ENCODE measurements around the gene PROSER3. TPM values are rescaled to one million over a fixed set of nuclear protein-coding genes. Genes with fewer than 3 reads are reported as not detected.

Gene PROSER3
- total and polyA plus RNA-seq, 9 of the 15 experiments (the other 6 are each of a cell fraction or from before 2014, with no cell fraction given) = 1.0 to 39.5 (median 5.1) TPM

- TF ChIP-seq, protein P1, sequence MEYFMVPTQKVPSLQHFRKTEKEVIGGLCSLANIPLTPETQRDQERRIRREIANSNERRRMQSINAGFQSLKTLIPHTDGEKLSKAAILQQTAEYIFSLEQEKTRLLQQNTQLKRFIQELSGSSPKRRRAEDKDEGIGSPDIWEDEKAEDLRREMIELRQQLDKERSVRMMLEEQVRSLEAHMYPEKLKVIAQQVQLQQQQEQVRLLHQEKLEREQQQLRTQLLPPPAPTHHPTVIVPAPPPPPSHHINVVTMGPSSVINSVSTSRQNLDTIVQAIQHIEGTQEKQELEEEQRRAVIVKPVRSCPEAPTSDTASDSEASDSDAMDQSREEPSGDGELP (CRISPR knock-in tag; IDR thresholded peaks at IDR 0.05; ENCODE audit: borderline replicate concordance) = peak; percentile 63; the same call in 1 of the 2 replicates
- TF ChIP-seq TBP (optimal IDR thresholded peaks at IDR 0.05; ENCODE audit: low read depth, low read length) (peak; percentile 62), NFATC3 (IDR thresholded peaks at IDR 0.05) (no peak), CEBPG (CRISPR knock-in tag; IDR thresholded peaks at IDR 0.05) (peak; percentile 95), CEBPG (tag; conservative IDR thresholded peaks at IDR 0.05 in 1 of 2, IDR thresholded peaks at IDR 0.05 in 1 of 2) (peak; percentile 96), ELF1 (tag; IDR thresholded peaks at IDR 0.05) (peak; percentile 98), CREB1 (IDR thresholded peaks at IDR 0.05) (peak; percentile 68), CREB1 (CRISPR knock-in tag; IDR thresholded peaks at IDR 0.05) (peak; percentile 83), SETDB1 (IDR thresholded peaks at IDR 0.05; ENCODE audit: low read length) (no peak), ZNF408 (CRISPR knock-in tag; IDR thresholded peaks at IDR 0.05; ENCODE audit: low read depth) (no peak), NRF1 (conservative IDR thresholded peaks at IDR 0.05 in 1 of 2, IDR thresholded peaks at IDR 0.05 in 1 of 2) (peak; percentile 96 to 97), ASH1L (IDR thresholded peaks at IDR 0.05; ENCODE audit: borderline replicate concordance, low read depth, partially characterized antibody) (peak; percentile 92), EHMT2 (IDR thresholded peaks at IDR 0.05) (no peak), ZBTB17 (CRISPR knock-in tag; IDR thresholded peaks at IDR 0.05) (0 out of 2 replicates have a peak, but pooled peaks have one; percentile 24), LEF1 (IDR thresholded peaks at IDR 0.05) (no peak), RBFOX2 (IDR thresholded peaks at IDR 0.05; ENCODE audit: low read depth, low read length) (peak; percentile 86), CTBP1 (IDR thresholded peaks at IDR 0.05; ENCODE audit: borderline replicate concordance) (peak; percentile 9; the same call in 1 of the 2 replicates), ZSCAN32 (CRISPR knock-in tag; IDR thresholded peaks at IDR 0.05) (no peak), PREB (CRISPR knock-in tag; IDR thresholded peaks at IDR 0.05) (no peak), BHLHE40 (IDR thresholded peaks at IDR 0.05; ENCODE audit: low read length) (0 out of 2 replicates have a peak, but pooled peaks have one; percentile 31), CREB3L1 (IDR thresholded peaks at IDR 0.05; ENCODE audit: borderline replicate concordance, low read depth) (peak; percentile 95), CHD2 (IDR thresholded peaks at IDR 0.05; ENCODE audit: low read depth, low read length) (peak; percentile 98), SUPT5H (IDR thresholded peaks at IDR 0.05) (peak; percentile 77), ZFX (CRISPR knock-in tag; IDR thresholded peaks at IDR 0.05) (peak; percentile 50), ATF7 (IDR thresholded peaks at IDR 0.05) (peak; percentile 83), FOXJ2 (tag; IDR thresholded peaks at IDR 0.05) (0 out of 2 replicates have a peak, but pooled peaks have one; percentile 6), ZNF75A (CRISPR knock-in tag; IDR thresholded peaks at IDR 0.05) (no peak), NCOA2 (IDR thresholded peaks at IDR 0.05; ENCODE audit: partially characterized antibody in 2 of 2) (no peak)
Observed at GRCh38 chr19:35748106-35749020, 9.6 kb upstream of the PROSER3 start, which contains the start of gene LIN37 (continued).

All from K562 (cell line).